Endothelial cell (in vitro differentiated cells): ENCODE results near the gene GJB6. TPM values are rescaled to one million over a fixed set of nuclear protein-coding genes. Genes with fewer than 3 reads are reported as not detected.

Experiments used
- DNase-seq: peaks from one replicate; pipeline ENCODE4 v3.0.0; 2021; ENCODE audit warnings: low spot score
- H3K27ac Mint-ChIP-seq: one replicate; pipeline ENCODE4 v1.8.0; 2021; ENCODE audit warnings: mixed read lengths, inconsistent platforms; ENCODE audit not compliant: unreplicated experiment
- H3K27me3 Mint-ChIP-seq: one replicate; pipeline ENCODE4 v1.8.0; 2021; ENCODE audit warnings: mild to moderate bottlenecking, moderate library complexity, mixed read lengths, inconsistent platforms; ENCODE audit not compliant: unreplicated experiment
- H3K36me3 Mint-ChIP-seq: one replicate; pipeline ENCODE4 v1.8.0; 2021; ENCODE audit warnings: mild to moderate bottlenecking, low read depth, mixed read lengths, inconsistent platforms; ENCODE audit not compliant: unreplicated experiment
- H3K4me1 Mint-ChIP-seq: one replicate; pipeline ENCODE4 v1.8.0; 2021; ENCODE audit warnings: mild to moderate bottlenecking, mixed read lengths, inconsistent platforms; ENCODE audit not compliant: unreplicated experiment
- H3K4me3 Mint-ChIP-seq: one replicate; pipeline ENCODE4 v1.8.0; 2021; ENCODE audit warnings: mild to moderate bottlenecking, mixed read lengths, inconsistent platforms; ENCODE audit not compliant: unreplicated experiment
- H3K9me3 Mint-ChIP-seq: one replicate; pipeline ENCODE4 v1.8.0; 2021; ENCODE audit warnings: mixed read lengths, inconsistent platforms; ENCODE audit not compliant: unreplicated experiment
- total RNA-seq: library from RNA; stranded (reverse); fragmentation: NEBNext Ultra II Directional; extraction: Animal tissue kit (Norgen Biotek cat#: 25700); gene quantifications from one replicate; pipeline ENCODE4 v1.2.1, GENCODE V29; 2021; ENCODE audit not compliant: unreplicated experiment
- TF ChIP-seq, protein P1 (sequence below): fragments of 200-600 bp; sonication (generic); IDR thresholded peaks from one replicate; pipeline ENCODE4 v1.5.0; 2021; ENCODE audit warnings: antibody characterized with exemption; ENCODE audit not compliant: unreplicated experiment

GJB6 gene
- total RNA-seq, 1 donor from 2014 or later, result 0.23 TPM

GRCh38 chr13:20178156-20178555 is 54.0 kb downstream of the GJB6 start:
- Mint-ChIP-seq H3K27ac (no peak overlapping the region), H3K36me3 (peaks cover 5% of the 10 kb centered on the region), H3K4me3 (no peak overlapping the region), H3K9me3 (no peaks in the 10 kb centered on the region), H3K4me1 (peaks cover 15% of the 10 kb centered on the region), H3K27me3 (peaks cover 10% of the 10 kb centered on the region)
- DNase-seq, result no peak
- TF ChIP-seq, protein P1, sequence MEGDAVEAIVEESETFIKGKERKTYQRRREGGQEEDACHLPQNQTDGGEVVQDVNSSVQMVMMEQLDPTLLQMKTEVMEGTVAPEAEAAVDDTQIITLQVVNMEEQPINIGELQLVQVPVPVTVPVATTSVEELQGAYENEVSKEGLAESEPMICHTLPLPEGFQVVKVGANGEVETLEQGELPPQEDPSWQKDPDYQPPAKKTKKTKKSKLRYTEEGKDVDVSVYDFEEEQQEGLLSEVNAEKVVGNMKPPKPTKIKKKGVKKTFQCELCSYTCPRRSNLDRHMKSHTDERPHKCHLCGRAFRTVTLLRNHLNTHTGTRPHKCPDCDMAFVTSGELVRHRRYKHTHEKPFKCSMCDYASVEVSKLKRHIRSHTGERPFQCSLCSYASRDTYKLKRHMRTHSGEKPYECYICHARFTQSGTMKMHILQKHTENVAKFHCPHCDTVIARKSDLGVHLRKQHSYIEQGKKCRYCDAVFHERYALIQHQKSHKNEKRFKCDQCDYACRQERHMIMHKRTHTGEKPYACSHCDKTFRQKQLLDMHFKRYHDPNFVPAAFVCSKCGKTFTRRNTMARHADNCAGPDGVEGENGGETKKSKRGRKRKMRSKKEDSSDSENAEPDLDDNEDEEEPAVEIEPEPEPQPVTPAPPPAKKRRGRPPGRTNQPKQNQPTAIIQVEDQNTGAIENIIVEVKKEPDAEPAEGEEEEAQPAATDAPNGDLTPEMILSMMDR, result no peak

- TF ChIP-seq, protein P1, result no peak
- no peak overlapping the region for H3K4me3 Mint-ChIP-seq
- no peak for DNase-seq
Observed at GRCh38 chr13:20177049-20177831, 54.9 kb downstream of the GJB6 start.

DNA sequence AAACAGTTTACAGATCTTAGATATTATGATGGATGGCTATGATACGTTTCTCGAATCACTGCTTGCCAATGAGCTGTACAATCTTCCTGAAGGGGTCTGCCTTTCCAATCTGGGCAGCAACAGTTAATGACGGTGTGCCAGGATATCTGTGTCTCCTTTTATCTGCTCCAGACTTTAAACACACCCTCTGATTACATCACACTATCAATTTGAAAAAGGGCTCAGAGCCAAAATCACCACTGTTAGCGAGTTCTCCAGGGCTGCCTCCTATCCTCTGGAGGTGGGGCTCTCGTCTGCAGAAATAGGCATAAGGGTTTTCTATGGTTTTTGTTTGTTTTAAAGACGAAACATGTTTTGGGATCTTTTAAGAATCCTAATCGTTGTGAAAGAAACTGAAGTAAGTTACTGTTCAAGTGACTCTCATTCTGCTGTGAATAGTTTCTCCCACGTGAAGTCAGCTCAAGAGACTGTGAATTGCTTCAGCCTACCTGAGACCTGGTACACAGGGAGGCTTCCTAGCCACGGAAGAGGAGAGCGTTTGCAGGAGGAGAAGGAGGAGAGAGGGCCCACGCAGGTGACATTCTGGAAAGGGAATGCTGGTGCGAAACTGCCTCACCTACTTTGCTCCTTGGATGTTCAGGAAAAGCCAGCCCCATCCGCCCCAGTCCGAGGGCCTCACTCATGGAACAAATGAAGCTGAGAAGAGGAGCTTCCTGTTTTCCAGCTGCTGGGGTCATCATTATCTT is 56.0 kb downstream of the GJB6 start:
- no peak for DNase-seq

More at GRCh38 chr13:20177049-20177831, 54.9 kb downstream of the GJB6 start:
- Mint-ChIP-seq H3K27me3 (peaks cover 10% of the 10 kb centered on the region), H3K4me1 (peaks cover 15% of the 10 kb centered on the region), H3K36me3 (peaks cover 5% of the 10 kb centered on the region), H3K27ac (no peak overlapping the region), H3K9me3 (no peaks in the 10 kb centered on the region)

GRCh38 chr13:20175406-20175794 is 56.7 kb downstream of the GJB6 start:
- Mint-ChIP-seq H3K4me3 (no peak overlapping the region), H3K27ac (no peak overlapping the region), H3K4me1 (peaks cover 18% of the 10 kb centered on the region), H3K9me3 (no peaks in the 10 kb centered on the region), H3K36me3 (peaks cover 5% of the 10 kb centered on the region), H3K27me3 (peaks cover 7% of the 10 kb centered on the region)
- TF ChIP-seq, protein P1, result no peak
- DNase-seq, result no peak

More for the DNA sequence above, 56.0 kb downstream of the GJB6 start:
- Mint-ChIP-seq H3K36me3 (peaks cover 5% of the 10 kb centered on the region), H3K4me3 (no peak overlapping the region), H3K27me3 (peaks cover 7% of the 10 kb centered on the region), H3K4me1 (peaks cover 18% of the 10 kb centered on the region), H3K9me3 (no peaks in the 10 kb centered on the region), H3K27ac (no peak overlapping the region)
- TF ChIP-seq, protein P1, result no peak
